K562 (cell line): ENCODE data around the gene TTC31. TPM values are rescaled to one million over a fixed set of nuclear protein-coding genes. Genes with fewer than 3 reads are reported as not detected.

ENCODE experiments used
- CCNT2 ChIP-seq: IDR thresholded peaks from 2 replicates; pipeline ENCODE4 v1.6.1; 2011; ENCODE audit warnings: borderline replicate concordance, low read depth, mild to moderate bottlenecking, moderate library complexity, mixed read lengths, low read length; ENCODE audit not compliant: insufficient read length; ENCODE audit errors: extremely low read depth
- CREB1 ChIP-seq, 2 experiments: sonication (generic) in 1 of 2; formaldehyde crosslinking in 1 of 2; IDR thresholded peaks; 2 replicates each; pipeline versions ENCODE4 v1.6.1 to v1.8.0; 2012 to 2022; ENCODE audit warnings: inconsistent platforms in 1 of 2, mild to moderate bottlenecking in 1 of 2, missing genetic modification reagents in 1 of 2, moderate library complexity in 1 of 2
- CREM ChIP-seq: IDR thresholded peaks from 2 replicates; pipeline ENCODE4 v1.6.1; 2014; ENCODE audit warnings: antibody characterized with exemption, low read depth
- GTF2F1 ChIP-seq: IDR thresholded peaks from 2 replicates; pipeline ENCODE4 v1.6.1; 2011; ENCODE audit warnings: low read depth, low read length, improper control_type of control experiment
- HNRNPH1 ChIP-seq: fragments of 200-400 bp; formaldehyde crosslinking; optimal IDR thresholded peaks from 2 replicates; pipeline ENCODE3; 2017; ENCODE audit warnings: low read depth, mild to moderate bottlenecking, low read length, moderate library complexity
- HNRNPUL1 ChIP-seq: fragments of 200-400 bp; formaldehyde crosslinking; IDR thresholded peaks from 2 replicates; pipeline ENCODE4 v1.6.1; 2017; ENCODE audit warnings: low read length
- JUND ChIP-seq, 2 experiments: IDR thresholded peaks; 2 replicates in 1 of 2; 3 replicates in 1 of 2; pipeline ENCODE4 v1.6.1; 2011; ENCODE audit warnings: borderline replicate concordance in 2 of 2, low read depth in 2 of 2, low read length in 2 of 2, improper control_type of control experiment in 1 of 2, missing biosample characterization in 1 of 2, missing genetic modification characterization in 1 of 2, missing genetic modification reagents in 1 of 2
- KLF10 ChIP-seq: fragments of 250-450 bp; sonication (Bioruptor Pico); IDR thresholded peaks from 2 replicates; pipeline ENCODE4 v1.6.1; 2021; ENCODE audit warnings: matching md5 sums
- LCOR ChIP-seq: sonication (generic); formaldehyde crosslinking; IDR thresholded peaks from 2 replicates; pipeline ENCODE4 v1.8.0; 2022; ENCODE audit warnings: mild to moderate bottlenecking, missing genetic modification reagents
- SMARCE1 ChIP-seq: fragments of 450-650 bp; IDR thresholded peaks from 2 replicates; pipeline ENCODE4 v1.7.1; 2016; ENCODE audit warnings: mild to moderate bottlenecking
- ZNF232 ChIP-seq: sonication (generic); formaldehyde crosslinking; IDR thresholded peaks from 2 replicates; pipeline ENCODE4 v1.8.0; 2022; ENCODE audit warnings: mild to moderate bottlenecking, missing genetic modification reagents
- ZNF507 ChIP-seq: conservative IDR thresholded peaks from 2 replicates; pipeline ENCODE4 v1.6.1; 2017; ENCODE audit warnings: missing genetic modification characterization, missing compliant biosample characterization
- polyA plus RNA-seq, 8 experiments: library from polyadenylated mRNA; depleted of rRNA in 4 of 8; stranded (reverse) in 5 of 8; unstranded in 3 of 8; fragments of >200 nt; fragmentation: Nextera tagmentation in 2 of 8; fragmentation: Illumina TruSeq in 1 of 8; extraction: Ambion mirVana in 2 of 8; extraction: Trizol in 1 of 8; gene quantifications; 2 replicates each; pipeline versions ENCODE4 v1.2.1 to v1.2.3, GENCODE V29; 2011 to 2014; ENCODE audit warnings: inconsistent platforms in 1 of 8, missing spikeins in 1 of 8
- total RNA-seq, 7 experiments: library from RNA; depleted of rRNA in 6 of 7; stranded (reverse); fragments of >200 nt in 6 of 7; fragmentation: Illumina TruSeq in 2 of 7; extraction: Trizol in 2 of 7; gene quantifications; 2 replicates each; pipeline versions ENCODE4 v1.2.1 to v1.2.3, GENCODE V29; 2011 to 2021; ENCODE audit warnings: low replicate concordance in 1 of 7
- TF ChIP-seq, protein P1 (sequence below): fragments of 200-800 bp; sonication (Bioruptor generic); IDR thresholded peaks from 2 replicates; pipeline ENCODE4 v1.6.1; 2017; ENCODE audit warnings: missing genetic modification characterization, missing compliant biosample characterization
- TF ChIP-seq, protein P2 (sequence below): fragments of 450-650 bp; IDR thresholded peaks from 2 replicates; pipeline ENCODE4 v1.6.1; 2018; ENCODE audit not compliant: partially characterized antibody
- TF ChIP-seq, protein P3 (sequence below), 2 experiments: fragments of 450-650 bp; conservative IDR thresholded peaks; 2 replicates each; pipeline ENCODE4 v1.6.1; 2017; ENCODE audit warnings: mild to moderate bottlenecking in 2 of 2, moderate library complexity in 2 of 2

TTC31 gene
- total and polyA plus RNA-seq, 9 of the 15 experiments (the other 6 are each of a cell fraction or from before 2014, with no cell fraction given): 4.7 to 30.5 (median 15.9) TPM

DNA sequence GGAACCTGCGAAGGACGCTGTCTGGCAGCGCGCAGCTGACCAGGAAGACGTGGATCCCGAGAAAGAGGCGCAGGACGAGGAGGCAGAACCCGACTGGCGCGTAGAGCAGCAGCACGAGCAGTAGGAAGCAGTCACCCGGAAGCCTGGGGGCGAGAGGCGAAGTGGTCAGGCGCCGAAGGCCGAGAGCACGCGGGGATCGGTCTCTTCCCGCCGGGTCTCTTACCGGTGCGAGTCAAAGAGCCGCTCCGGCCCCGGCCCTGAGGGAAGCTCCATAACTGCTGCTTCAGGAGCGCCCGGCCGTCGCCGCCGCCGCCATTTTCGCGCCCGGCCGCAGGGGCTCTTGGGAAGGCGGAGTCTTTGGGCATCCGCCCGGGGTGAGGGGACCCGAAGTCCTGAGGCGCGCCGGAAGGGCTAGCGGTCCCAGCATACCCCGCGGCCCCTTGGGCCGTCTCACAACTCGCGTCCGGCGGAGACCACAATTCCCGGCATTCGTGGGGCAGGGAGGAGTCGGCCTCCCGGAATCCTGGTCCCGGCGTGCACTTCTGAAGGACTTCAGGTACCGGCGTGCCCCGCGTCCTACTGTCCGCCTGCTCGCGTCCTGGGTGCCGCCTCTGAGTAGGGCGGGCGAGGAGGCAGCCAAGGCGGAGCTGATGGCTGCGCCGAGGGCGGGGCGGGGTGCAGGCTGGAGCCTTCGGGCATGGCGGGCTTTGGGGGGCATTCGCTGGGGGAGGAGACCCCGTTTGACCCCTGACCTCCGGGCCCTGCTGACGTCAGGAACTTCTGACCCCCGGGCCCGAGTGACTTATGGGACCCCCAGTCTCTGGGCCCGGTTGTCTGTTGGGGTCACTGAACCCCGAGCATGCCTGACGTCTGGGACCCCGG, 46.7 kb downstream of the TTC31 start, which contains the start of the genes AUP1 and HTRA2 (continued):
- TF ChIP-seq JUND (IDR thresholded peaks at IDR 0.05; ENCODE audit: borderline replicate concordance, low read depth, low read length) (peak; percentile 71), JUND (tag; IDR thresholded peaks at IDR 0.05; ENCODE audit: borderline replicate concordance, low read depth, low read length) (no peak; the same call in 2 of the 3 replicates), CCNT2 (peak; percentile 74), KLF10 (CRISPR knock-in tag) (no peak), GTF2F1 (peak; percentile 49; the same call in 1 of the 2 replicates), CREM (peak; percentile 93), HNRNPUL1 (no peak), LCOR (peak; percentile 61; the same call in 1 of the 2 replicates), HNRNPH1 (no peak), ZNF232 (CRISPR knock-in tag) (0 out of 2 replicates have a peak, but pooled peaks have one; percentile 1), ZNF507 (tag) (no peak), CREB1 (IDR thresholded peaks at IDR 0.05) (peak; percentile 84), CREB1 (CRISPR knock-in tag; IDR thresholded peaks at IDR 0.05) (peak; percentile 73), SMARCE1 (0 out of 2 replicates have a peak, but pooled peaks have one; percentile 14)
- TF ChIP-seq, protein P1, sequence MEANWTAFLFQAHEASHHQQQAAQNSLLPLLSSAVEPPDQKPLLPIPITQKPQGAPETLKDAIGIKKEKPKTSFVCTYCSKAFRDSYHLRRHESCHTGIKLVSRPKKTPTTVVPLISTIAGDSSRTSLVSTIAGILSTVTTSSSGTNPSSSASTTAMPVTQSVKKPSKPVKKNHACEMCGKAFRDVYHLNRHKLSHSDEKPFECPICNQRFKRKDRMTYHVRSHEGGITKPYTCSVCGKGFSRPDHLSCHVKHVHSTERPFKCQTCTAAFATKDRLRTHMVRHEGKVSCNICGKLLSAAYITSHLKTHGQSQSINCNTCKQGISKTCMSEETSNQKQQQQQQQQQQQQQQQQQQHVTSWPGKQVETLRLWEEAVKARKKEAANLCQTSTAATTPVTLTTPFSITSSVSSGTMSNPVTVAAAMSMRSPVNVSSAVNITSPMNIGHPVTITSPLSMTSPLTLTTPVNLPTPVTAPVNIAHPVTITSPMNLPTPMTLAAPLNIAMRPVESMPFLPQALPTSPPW (CRISPR knock-in tag): peak; percentile 81
- TF ChIP-seq, protein P2, sequence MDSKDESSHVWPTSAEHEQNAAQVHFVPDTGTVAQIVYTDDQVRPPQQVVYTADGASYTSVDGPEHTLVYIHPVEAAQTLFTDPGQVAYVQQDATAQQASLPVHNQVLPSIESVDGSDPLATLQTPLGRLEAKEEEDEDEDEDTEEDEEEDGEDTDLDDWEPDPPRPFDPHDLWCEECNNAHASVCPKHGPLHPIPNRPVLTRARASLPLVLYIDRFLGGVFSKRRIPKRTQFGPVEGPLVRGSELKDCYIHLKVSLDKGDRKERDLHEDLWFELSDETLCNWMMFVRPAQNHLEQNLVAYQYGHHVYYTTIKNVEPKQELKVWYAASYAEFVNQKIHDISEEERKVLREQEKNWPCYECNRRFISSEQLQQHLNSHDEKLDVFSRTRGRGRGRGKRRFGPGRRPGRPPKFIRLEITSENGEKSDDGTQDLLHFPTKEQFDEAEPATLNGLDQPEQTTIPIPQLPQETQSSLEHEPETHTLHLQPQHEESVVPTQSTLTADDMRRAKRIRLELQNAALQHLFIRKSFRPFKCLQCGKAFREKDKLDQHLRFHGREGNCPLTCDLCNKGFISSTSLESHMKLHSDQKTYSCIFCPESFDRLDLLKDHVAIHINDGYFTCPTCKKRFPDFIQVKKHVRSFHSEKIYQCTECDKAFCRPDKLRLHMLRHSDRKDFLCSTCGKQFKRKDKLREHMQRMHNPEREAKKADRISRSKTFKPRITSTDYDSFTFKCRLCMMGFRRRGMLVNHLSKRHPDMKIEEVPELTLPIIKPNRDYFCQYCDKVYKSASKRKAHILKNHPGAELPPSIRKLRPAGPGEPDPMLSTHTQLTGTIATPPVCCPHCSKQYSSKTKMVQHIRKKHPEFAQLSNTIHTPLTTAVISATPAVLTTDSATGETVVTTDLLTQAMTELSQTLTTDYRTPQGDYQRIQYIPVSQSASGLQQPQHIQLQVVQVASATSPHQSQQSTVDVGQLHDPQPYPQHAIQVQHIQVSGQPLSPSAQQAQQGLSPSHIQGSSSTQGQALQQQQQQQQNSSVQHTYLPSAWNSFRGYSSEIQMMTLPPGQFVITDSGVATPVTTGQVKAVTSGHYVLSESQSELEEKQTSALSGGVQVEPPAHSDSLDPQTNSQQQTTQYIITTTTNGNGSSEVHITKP: peak; percentile 44
- TF ChIP-seq, protein P3, sequence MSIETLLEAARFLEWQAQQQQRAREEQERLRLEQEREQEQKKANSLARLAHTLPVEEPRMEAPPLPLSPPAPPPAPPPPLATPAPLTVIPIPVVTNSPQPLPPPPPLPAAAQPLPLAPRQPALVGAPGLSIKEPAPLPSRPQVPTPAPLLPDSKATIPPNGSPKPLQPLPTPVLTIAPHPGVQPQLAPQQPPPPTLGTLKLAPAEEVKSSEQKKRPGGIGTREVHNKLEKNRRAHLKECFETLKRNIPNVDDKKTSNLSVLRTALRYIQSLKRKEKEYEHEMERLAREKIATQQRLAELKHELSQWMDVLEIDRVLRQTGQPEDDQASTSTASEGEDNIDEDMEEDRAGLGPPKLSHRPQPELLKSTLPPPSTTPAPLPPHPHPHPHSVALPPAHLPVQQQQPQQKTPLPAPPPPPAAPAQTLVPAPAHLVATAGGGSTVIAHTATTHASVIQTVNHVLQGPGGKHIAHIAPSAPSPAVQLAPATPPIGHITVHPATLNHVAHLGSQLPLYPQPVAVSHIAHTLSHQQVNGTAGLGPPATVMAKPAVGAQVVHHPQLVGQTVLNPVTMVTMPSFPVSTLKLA (conservative IDR thresholded peaks at IDR 0.05): peak; percentile 52 to 80
